ENCODE results near the gene AMN1.
"Not testable (repeated sequence)": the region's sequence is repeated elsewhere in the genome, so short reads cannot be mapped to it uniquely, and the experiment has no call there.

The AMN1 gene

GRCh38 chr12:31672521-31672920 lies 56.3 kb downstream of the AMN1 start:
- no peak for DNase-seq (ENCODE audit: low spot score)

GRCh38 chr12:31669582-31669981 lies 59.2 kb downstream of the AMN1 start:
- not testable (repeated sequence) for DNase-seq (ENCODE audit: low spot score)

DNA sequence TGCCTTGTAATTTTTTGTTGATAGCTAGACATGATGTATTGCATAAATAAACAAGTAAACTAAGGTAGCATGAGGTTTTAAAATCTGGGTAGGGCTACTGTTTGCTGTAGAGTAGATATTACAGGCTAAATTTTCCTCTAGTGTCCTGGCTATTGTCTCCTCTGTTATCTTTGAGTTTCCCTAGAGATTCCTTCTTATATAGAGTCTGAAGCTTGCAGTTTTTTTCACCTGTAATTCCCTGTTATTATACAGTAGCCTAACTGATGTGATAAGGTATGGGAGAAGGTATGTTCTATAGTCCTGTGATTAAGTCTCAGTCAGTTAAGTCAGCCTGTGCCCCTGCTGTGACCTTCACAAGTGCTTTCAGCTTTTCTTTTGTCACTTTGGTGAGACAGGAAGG lies 59.8 kb downstream of the AMN1 start:
- no peak for DNase-seq (ENCODE audit: low spot score)

DNA sequence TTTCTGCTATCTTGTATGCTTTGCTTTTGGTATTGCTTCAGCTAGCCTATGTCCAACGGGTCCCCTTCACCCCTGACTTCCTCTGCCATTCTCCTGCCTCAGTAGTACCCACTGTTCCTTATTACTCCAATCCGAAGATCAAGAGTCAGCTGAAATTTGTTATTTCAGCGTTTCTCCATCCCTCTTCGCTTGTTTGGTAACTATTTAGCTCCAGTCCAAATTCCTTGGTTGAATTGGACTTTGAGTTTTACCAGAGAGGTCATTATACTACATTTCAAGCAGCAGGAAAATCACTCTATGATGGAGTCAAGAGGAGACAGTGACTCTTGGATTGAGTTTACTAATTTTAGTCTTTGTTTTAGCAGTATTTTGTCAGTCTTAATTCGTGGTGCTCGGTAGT lies 64.8 kb downstream of the AMN1 start:
- no peak for DNase-seq (ENCODE audit: low spot score)

- no peak for DNase-seq (ENCODE audit: low spot score)
Measured at GRCh38 chr12:31663576-31663975, 65.2 kb downstream of the AMN1 start.

DNA sequence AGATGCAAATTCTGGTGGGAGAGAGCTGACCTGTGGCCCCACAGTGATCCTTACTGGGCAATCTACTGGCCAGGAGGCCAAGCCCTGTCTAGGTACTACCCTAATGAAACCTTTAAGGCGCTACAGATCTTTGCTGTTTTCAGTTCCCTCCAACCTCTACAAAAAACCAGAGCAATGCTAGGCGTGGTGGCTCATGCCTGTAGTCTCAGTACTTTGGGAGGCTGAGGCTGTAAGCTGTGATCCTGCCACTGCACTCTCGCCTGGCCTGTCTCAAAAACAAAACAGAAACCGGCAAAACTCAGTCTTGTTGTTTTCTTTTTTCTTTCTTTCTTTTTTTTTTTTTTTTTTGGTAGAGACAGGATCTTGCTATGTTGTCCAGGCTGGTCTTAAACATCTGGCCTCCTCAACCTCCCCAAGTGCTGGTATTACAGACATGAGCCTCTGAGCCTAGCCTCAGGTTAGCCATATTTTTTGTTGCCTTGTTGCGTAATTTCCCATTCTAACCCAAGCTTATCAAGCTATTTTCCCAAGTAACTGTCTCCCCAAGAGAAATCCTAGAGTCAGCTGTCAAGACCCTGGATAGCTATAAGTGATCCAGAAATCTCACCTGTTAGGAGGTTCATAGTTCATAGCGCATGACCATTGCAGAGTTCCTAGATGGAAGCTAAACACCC lies 66.5 kb downstream of the AMN1 start:
- no peak for DNase-seq (ENCODE audit: low spot score)

DNA sequence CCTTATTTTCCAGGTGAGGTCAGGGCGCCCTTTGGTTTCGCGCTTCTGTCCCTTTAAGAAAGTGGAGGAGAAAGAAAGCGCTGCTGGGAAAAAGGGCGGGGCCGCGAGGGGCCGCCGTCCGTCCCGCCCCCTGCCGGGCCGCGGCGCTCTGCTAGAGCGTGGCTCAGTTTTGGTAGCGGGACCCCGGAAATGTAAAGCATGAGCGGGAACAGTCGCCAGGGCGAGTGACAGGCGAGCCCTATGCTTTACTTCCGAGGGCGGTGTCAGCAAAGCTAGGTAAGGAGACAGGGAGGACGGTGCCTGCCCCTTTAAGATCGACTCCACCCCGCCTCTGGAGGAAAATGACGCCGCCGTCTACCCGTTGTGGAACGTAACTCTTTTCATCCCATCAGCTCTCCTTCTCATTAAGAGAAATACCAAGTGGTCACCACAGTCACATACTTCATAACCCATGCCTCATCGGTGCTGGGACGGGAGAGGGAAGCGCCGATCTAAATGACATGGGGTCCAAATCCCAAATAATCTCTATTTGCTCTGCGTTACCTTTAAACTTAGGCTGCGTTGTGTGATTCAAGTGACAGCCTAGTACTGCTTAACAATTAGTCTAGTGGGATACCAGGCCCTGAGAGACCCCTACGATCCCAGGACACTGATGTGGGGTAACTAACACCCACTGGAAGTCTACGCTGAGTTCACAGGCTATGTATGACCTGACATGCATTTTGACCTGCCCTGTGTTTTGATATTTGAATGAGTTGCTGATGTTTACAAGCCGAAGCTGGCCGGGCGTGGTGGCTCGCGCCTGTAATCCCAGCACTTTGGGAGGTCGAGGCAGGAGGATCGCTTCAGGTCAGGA lies 69.5 kb downstream of the AMN1 start, which contains the start of gene ETFBKMT:
Gene ETFBKMT, plus strand, starts transcription at position 602 of the 856 bp plus-strand sequence. CDS start 2,266 bp downstream, outside the sequence.
- peak; percentile 94 for DNase-seq (ENCODE audit: low spot score)

DNA sequence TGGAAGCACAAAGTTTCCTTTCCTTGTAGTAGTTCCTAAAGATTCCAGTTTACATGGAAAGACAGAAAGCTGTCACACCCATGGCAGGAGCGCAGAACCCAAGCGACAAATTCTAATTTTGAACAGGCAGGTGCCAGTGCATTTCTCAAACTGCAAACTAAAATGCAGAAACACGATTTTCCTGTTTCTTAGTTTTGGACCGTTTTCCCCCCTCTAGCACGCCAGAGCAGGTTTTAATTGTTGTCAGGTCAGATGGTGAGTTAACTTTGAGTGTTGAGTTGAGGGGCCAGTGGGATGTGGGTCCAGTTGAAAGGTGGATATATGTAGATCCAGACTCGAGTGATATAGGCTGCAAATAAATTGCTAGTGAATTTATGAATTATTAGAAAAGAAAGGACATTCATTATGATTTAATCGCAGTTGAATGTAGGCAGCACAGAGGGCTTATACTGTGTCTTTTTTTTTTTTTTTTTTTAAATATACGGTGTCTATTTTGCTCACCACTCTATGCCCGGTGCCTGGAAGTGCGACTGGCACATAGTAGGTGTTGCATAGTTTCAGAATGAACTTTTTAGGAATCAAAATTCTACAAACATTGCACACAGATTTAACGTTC lies 70.2 kb downstream of the AMN1 start:
- DNase-seq (ENCODE audit: low spot score) = no peak

DNA sequence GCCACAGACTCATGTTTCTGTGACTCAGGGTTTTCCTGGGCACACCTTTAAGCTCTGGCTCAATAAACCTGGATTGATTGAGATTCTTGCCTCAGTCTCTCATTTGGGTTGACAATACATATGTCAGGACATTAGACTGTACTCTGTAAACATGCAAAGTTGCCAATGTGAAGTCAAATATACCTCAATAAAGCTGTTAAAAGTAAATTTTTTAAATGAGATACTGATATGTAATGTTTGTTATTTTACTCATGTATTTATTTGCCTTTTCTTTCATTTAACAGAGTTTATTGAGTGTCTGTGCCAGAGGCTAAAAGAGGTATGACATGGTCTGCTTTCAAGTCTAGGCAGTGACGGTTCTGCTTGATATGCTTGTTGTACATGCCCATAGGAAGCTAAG lies 73.0 kb downstream of the AMN1 start:
- DNase-seq (ENCODE audit: low spot score) = no peak

- no peak for DNase-seq (ENCODE audit: low spot score)
Measured at GRCh38 chr12:31655208-31655607, 73.6 kb downstream of the AMN1 start.

- no peak for DNase-seq (ENCODE audit: low spot score)
Measured at GRCh38 chr12:31651893-31652521, 76.8 kb downstream of the AMN1 start.

- no peak for DNase-seq (ENCODE audit: low spot score)
Measured at GRCh38 chr12:31650918-31651317, 77.9 kb downstream of the AMN1 start.

DNA sequence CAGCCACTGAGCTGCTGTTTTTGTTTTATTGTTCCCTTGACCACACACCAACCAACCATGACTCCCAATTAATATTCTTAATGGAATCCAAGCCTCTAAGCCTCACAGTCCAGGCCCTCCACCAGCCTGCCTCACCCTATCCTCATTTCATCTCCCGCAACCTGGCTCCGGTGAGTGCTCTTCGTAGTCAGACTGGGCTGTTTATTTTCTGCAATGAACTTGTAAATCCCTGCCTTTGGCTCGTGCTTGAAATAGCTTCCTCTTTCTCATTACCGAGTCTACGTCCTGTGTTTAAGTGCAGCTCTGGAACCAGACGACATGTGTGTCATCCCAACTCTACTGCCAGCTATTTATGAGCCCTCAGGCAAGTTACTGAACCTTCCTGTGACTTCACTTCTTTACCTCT lies 81.7 kb downstream of the AMN1 start:
- DNase-seq (ENCODE audit: low spot score) = no peak

- DNase-seq (ENCODE audit: low spot score) = no peak
Measured at GRCh38 chr12:31645924-31646323, 82.9 kb downstream of the AMN1 start.

DNA sequence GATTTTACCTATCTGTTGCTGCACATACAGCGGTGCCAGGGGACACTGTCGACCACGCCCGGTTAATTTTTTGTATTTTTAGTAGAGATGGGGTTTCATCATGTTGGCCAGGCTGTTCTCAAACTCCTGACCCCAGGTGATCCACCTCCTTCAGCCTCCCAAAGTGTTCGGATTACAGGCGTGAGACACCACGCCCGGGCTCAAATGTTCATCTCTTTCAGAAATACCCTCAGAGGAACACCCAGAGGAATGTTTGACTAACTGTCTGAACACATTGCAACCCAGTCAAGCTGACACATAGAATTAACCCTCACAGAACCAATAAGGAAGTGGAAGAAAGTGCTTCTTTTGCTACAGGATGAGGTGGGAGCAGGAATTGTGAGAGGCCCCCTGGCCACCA lies 84.3 kb downstream of the AMN1 start:
- DNase-seq (ENCODE audit: low spot score) = no peak

DNA sequence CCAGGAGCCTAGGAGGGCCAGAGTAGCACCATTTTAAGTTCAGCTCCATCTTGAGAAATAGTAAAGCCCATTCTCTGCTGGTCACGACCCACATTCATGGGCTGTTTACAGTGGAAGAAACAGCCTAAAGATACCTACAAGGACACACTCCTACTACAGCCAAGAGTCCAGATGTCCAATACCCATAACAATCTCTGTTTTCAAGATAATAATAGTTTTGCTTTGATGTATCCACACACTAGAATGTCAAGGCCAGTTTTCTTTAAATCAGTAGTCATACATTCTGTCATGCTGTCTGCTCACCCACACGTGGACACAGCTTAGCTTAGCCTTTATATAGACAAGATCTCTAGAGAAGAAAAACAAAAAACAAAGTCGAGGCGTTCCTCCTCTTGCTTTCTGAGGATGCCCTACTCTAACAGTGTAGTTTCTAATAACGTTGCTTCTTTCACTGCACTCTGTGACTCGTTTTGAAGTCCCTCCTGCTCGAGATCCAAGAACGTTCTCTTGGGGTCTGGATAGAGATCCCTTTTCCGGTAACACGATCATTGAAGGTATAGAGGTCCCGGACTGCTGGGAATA lies 87.2 kb downstream of the AMN1 start:
- no peak for DNase-seq (ENCODE audit: low spot score)

- no peak for DNase-seq (ENCODE audit: low spot score)
Measured at GRCh38 chr12:31634620-31635019, 94.2 kb downstream of the AMN1 start.

- no peak for DNase-seq (ENCODE audit: low spot score)
Measured at GRCh38 chr12:31633464-31633863, 95.4 kb downstream of the AMN1 start.

DNA sequence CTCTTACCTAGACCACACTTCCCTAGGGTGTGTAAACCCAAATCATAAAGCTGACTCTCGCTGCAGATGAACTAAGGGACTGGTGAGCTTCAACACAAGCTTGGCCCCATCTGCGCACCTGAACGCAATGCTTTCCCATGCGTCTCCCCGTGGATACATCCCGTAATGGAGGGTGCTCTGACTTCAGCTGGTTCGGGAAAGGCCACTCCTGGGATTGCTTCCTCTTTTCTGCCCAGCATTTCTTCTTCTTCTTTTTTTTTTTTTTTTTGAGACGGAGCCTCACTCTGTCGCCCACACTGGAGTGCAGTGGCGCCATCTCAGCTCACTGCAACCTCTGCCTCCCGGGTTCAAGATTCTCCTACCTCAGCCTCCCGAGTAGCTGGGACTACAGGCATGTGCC lies 97.0 kb downstream of the AMN1 start:
- no peak for DNase-seq (ENCODE audit: low spot score)

DNA sequence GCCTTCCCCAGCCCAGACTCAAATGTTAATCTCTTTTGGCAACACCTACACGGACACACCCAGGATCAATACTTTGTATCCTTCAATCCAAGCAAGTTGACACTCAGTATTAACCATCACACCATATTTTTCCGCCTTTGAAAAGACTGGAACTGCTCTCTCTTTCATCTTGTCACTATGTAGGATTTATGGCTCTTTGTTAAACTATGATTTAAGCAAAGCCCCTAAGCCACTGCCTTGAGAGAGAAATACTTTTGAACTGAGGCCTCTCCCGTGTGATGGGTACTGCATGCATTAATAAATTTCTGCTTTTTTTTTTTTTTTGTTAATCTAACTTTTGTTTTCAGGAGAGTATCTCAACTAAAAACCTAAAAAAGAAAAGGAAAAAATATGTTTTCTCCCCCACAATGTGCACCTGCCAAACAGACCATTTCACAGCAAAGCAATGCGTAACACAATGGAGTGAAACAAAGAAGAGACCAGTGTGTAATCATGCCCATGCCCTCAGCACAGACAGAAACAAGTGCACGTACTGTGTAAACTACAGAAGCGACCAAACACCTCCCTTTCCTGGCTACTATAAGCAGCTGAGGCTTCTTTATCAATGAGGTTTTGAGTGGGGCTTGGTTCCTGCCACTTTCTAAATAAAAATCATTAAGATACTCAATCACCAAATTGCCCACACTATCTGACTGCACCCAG lies 97.6 kb downstream of the AMN1 start:
- DNase-seq (ENCODE audit: low spot score) = no peak

All from RKO (cell line).